Astrocyte of the cerebellum (primary cell): ENCODE measurements around the gene INMT.

Experiments
- DNase-seq: peaks from one replicate; pipeline ENCODE4 v3.0.0-alpha.2; 2011; ENCODE audit warnings: low read depth
- H3K4me3 ChIP-seq: 2 replicates; pipeline ENCODE4 v1.5.1; 2011; ENCODE audit warnings: mild to moderate bottlenecking, low read depth, low read length, moderate library complexity
- CTCF ChIP-seq: IDR thresholded peaks from 2 replicates; pipeline ENCODE4 v1.5.1; 2012; ENCODE audit warnings: low read length, low read depth, moderate library complexity, mild to moderate bottlenecking; ENCODE audit errors: missing control alignments
- in situ Hi-C: cut with HindIII; loops from 2 replicates; pipeline ENCODE4 v1.10.0; 2017; ENCODE audit warnings: low sequenced_read_pairs

The INMT gene

DNA sequence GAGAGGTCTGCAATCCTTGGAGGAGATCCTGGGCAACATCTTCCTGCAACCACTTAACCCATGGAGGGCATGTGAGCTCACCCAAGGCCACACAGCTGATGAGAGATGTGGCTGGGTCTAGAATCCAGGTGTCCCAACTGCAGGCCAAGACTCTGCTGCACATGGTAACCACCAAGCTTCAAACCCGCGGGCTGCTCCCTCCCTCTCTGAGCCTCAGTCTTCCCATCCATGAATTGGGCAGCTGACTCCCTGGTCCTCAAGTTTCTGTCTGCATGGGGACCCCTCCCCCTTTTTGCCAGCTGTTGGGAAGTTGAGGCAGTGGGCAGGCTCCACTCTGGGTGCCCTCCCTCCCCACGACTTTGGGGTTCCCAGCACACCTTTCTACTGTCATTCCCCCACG is 20.9 kb upstream of the INMT start:
- DNase-seq, result no peak
- in situ Hi-C loops, result no loop called here
- no peak overlapping the region for H3K4me3 ChIP-seq
- TF ChIP-seq CTCF, result no peak

DNA sequence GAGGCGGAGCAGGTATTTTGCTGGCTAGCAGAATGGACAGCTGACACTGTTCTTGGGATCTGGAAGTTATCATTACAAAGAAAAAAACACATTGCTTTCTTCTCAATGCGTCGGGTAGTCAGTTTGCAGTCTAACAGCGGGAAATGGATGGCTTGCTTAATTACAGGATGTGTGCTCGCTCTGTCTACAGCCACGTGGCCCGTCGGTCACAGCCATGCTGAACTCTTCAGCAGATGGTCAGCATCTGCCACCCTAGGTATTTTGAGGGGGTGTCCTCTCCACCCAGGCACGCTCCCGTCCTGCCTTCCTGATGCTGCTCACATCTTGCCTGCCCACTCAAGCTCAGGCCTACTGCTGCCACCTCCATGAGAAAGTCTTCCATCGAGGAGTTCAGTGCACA is 20.4 kb upstream of the INMT start:
- in situ Hi-C loops, result no loop called here
- TF ChIP-seq CTCF, result no peak
- DNase-seq, result no peak
- H3K4me3 ChIP-seq, result no peak overlapping the region

GRCh38 chr7:30732606-30733005 is 19.3 kb upstream of the INMT start:
- in situ Hi-C loops, result no loop called here
- no peak for DNase-seq
- H3K4me3 ChIP-seq, result no peak overlapping the region
- TF ChIP-seq CTCF, result no peak

- no peak overlapping the region for H3K4me3 ChIP-seq
- no peak for DNase-seq
- TF ChIP-seq CTCF, result no peak
- in situ Hi-C loops, result no loop called here
These were observed 18.7 kb upstream of the INMT start for GRCh38 chr7:30733216-30733615.

- no peak for TF ChIP-seq CTCF
- H3K4me3 ChIP-seq, result no peak overlapping the region
- in situ Hi-C loops, result no loop called here
- no peak for DNase-seq
These were observed 18.2 kb upstream of the INMT start for GRCh38 chr7:30733691-30734090.

- in situ Hi-C loops, result no loop called here
- TF ChIP-seq CTCF, result no peak
- H3K4me3 ChIP-seq, result no peak overlapping the region
- no peak for DNase-seq
These were observed 17.4 kb upstream of the INMT start for GRCh38 chr7:30734497-30734896.

- no peak for DNase-seq
- no peak for TF ChIP-seq CTCF
- H3K4me3 ChIP-seq, result no peak overlapping the region
- in situ Hi-C loops, result no loop called here
These were observed 16.3 kb upstream of the INMT start for GRCh38 chr7:30735631-30736030.
